GM18502 (cell line): ENCODE data around the gene ADAMTS8.
"Not testable (repeated sequence)": the region's sequence is repeated elsewhere in the genome, so short reads cannot be mapped to it uniquely, and the experiment has no call there.

Source experiments
- ATAC-seq: cut with Tn5 transposase; IDR thresholded peaks from one replicate; pipeline ENCODE4 v1.9.1; 2021; ENCODE audit warnings: mild to moderate bottlenecking; ENCODE audit not compliant: unreplicated experiment, poor library complexity

Gene ADAMTS8

DNA sequence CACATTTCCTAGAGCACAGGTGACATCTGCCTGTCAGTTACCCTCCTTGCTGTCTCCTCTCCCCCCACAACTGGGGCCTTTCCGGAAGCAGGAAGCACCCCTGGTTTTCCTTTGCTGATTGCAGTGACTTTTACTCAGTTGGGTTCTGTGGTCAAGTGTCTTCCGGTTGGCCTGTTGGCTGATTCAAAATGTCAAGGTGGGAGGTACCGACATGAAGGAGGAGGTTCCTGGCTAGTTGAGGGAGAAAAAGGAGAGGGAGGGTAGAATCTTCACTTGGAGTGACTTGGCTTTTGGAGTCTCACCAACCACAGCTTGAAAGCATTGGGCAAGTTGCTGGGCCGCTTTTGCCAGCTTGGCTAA lies 10.7 kb upstream of the ADAMTS8 start:
- no peak for ATAC-seq

DNA sequence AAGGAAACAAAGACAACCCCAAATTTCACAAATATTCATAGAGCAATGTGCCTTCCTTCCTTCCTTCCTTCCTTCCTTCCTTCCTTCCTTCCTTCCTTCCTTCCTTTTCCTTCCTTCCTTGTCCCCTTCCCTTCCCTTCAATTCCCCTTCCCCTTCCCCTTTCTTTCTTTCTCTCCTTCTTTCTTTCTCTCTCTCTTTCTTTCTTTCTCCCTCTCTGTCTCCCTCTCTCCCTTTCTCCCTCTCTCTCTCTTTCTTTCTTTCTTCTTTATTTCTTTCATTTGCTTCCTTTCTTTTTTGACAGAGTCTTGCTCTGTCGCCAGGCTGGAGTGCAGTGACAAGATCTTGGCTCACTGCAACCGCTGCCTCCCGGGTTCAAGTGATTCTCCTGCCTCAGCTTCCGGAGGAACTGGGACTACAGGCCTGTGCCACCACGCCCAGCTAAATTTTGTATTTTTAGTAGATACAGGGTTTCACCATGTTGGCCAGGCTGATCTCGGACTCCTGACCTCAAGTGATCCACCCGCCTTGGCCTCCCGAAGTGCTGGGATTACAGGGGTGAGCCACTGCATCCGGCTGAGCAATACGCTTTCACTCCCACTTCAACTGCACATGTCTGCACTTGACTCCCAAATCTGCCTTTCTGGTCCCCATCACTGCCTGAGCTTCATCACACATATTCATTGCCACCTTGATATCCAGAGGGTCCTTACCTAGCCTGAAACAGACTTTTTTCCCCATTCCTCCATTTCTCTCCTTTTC lies 10.2 kb upstream of the ADAMTS8 start:
- ATAC-seq: not testable (repeated sequence)

GRCh38 chr11:130437848-130438247 lies 9.4 kb upstream of the ADAMTS8 start:
- ATAC-seq: no peak

- ATAC-seq: no peak
Measured at GRCh38 chr11:130436171-130436570, 7.8 kb upstream of the ADAMTS8 start.

GRCh38 chr11:130435671-130436070 lies 7.3 kb upstream of the ADAMTS8 start:
- ATAC-seq: no peak

DNA sequence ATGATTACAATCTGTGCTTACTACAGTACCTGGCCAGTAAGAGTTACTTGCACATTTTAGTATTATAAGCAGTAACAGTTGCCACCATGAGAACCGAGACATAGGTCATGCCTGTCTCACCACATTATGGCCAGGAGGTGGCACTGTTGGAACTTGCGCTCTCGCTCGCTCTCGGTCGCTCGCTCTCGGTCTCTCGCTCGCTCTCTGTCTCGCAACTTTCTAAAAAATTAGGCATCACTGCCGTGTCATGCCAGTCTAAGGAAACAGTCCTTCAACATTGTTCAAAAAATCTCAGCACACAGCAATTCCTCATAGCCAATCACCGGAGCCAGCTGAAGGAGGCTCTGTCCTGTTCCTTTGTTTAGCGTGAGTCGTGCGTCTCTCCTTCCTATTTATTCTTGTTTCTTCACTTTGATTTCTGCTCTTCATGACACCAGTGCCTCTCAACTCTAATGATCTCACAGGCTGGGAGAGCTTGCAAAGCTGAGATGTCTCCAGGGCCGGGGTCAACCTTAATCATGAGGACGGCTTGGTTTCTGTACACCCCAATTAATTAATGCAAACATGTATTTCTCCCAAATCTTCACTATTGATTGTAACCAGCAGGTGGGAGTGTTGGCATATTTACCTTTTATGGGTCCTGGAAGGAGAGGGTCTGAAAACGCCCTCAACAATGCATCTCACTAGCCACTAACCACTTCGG lies 6.3 kb upstream of the ADAMTS8 start:
- peak; percentile 90 for ATAC-seq

DNA sequence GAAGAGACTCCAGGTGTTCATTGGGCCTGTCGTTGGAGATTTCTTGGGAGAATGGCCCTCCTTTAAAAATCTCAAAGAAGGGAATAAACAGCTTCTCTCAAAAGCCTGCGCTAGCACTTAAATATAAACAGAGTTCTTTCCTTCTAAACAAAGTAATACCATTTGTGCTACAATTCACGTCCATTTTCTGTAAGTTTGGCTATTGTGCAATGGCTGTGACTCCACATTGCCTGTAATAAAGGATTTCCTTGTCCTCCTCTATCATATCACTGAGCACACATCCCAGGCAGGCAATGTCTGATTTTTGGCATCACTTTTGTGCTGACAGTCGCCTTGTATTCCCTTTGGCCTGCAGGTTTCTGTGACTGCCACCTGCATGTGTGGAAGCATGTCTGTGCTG lies 4.9 kb upstream of the ADAMTS8 start:
- no peak for ATAC-seq

- ATAC-seq: no peak
Measured at GRCh38 chr11:130431801-130432200, 3.4 kb upstream of the ADAMTS8 start.

- ATAC-seq: peak; percentile 59
Measured at GRCh38 chr11:130431331-130431773, 2.9 kb upstream of the ADAMTS8 start.

DNA sequence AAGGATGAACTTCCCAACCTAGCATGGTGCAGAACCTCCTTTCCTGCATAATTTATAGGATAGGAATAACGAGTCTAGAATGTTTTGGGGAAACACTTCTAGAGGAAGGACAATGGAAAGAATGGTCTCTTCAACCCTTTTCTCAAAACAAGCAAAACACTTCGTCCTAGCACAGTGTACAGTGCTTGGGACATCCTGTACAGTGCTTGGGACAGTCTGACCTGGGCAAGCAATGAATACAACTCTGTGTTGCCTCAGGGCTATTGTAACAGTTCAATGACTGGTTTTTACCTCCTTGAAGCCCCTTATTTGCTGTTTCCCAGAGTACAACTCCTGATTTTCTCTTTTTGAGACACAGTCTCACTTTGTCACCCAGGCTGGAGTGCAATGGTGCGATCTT lies 1.6 kb upstream of the ADAMTS8 start:
- no peak for ATAC-seq

GRCh38 chr11:130429120-130429681 lies 792 bp upstream of the ADAMTS8 start:
- ATAC-seq: no peak

DNA sequence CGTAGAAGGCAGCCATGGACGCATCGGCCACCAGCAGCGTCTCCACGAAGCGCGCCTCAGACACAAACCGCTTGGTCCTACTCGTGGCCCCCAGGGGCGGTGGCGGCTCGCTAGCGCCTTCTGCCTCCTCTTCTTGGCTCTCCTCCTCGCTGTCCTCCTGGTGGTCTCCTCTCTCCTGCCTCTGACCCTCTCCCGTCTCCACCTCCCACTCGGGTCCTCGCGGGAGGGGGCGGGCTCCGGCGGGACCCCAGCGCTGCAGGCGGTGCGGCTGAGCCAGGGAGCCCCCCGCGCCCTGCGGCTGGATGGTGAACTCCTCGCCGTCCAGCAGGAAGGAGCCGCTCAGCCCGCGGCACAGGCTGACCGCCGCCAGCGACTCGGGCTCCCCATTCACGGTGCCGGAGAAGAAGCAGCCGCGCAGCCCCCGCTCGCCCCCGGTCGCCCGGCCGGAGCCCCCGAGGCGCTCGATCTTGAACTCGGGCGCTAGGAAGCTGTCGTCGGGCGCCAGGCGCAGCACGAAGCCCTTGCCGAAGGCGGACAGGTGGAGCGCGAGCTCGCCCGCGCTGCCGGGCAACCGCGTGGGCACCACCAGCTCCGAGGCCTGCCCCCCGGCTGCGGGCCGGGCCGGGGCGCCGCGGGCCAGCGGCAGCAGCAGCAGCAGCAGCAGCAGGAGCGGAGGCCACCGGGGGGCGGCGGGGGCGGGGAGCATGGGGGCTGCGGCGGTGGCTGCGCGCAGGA lies 661 bp downstream of the ADAMTS8 start:
- no peak for ATAC-seq

- ATAC-seq: no peak
Measured at GRCh38 chr11:130426837-130427341, 1.5 kb downstream of the ADAMTS8 start.

DNA sequence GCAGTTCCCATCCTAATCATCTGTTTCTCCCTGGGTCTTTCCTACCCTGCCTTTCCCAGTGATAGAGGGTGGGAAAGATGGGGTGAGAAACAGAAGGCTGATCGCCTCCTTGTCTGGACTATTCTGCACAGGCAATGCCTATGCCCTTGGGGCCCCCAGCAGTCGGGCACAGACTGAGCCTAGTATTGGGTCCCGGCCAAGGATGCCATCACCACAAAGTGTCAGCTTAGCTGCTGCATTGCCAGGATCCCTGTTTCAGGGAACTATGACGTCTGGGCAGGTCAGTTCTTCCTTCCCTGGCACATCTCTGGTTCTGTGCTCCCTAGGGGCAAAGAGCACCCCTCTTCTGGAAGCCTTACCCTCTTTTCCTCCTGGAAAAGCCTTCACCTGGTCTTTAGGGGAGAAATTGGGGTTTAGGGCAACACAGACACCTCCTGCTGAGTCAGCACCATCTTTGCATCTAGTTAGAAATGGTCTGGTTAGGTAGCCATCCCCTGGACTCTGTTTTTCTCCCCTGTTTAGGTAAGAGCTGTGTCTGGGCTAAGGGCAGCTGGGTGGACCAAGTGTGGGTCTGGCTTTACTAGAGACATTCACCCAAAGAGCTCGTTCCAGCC lies 2.1 kb downstream of the ADAMTS8 start:
- no peak for ATAC-seq

DNA sequence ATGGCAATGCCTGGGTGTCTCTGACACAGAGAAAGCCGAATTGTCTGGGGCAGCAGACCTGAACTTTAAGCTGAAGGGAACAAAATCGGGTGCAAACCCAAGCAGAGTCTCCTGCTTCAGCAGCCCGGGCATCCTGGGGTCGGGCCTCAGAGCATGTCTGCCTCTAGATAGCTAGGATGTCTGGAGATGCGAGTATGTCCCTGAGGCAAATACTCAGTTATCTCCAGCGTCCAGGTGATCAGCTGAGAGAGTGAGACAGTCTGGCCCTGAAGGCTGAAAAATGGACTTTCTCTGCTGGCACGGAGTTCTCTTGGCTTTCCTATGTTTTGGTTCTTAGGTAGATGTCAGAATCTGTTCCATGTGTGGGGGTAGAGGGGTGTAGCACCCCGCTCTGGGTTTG lies 3.3 kb downstream of the ADAMTS8 start:
- ATAC-seq: no peak

GRCh38 chr11:130424613-130425140 lies 3.7 kb downstream of the ADAMTS8 start:
- no peak for ATAC-seq

GRCh38 chr11:130423541-130424142 lies 4.8 kb downstream of the ADAMTS8 start:
- no peak for ATAC-seq

- ATAC-seq: no peak
Measured at GRCh38 chr11:130422251-130422995, 6.0 kb downstream of the ADAMTS8 start.

DNA sequence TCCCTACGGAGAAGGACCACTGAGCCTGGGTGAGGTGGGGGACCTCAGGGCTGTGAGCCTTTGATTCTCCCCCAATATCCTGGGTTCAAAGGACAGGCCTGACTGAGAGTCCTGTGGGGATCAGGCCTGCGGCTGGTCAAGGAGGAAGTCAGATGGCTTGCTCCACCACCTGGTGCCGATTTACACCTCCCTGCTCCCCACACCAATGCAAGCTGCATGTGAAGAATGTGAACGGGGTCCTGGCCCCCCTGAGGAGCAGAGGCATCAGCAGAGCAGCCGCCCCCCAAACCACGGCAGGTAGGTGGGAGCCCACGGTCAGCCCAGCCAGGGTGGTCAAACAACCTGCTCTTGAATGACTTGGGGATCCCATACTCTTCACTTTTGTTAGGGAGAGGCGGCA lies 6.7 kb downstream of the ADAMTS8 start:
- no peak for ATAC-seq
